H1 (cell line): ENCODE measurements around the gene PLIN1. TPM values are rescaled to one million over a fixed set of nuclear protein-coding genes. Genes with fewer than 3 reads are reported as not detected.

Experiments used
- CTCF ChIA-PET: fragments of 300-600 bp; sonication (Branson Sonifier 250); formaldehyde crosslinking; loops from one replicate; lab custom pipeline; 2021; ENCODE audit not compliant: partially characterized antibody; lab: Charles Lee
- POLR2A ChIA-PET: fragments of 300-600 bp; sonication (Branson Sonifier 250); formaldehyde crosslinking; loops from one replicate; lab custom pipeline; 2021; ENCODE audit warnings: inconsistent platforms; ENCODE audit not compliant: partially characterized antibody; lab: Charles Lee
- DNase-seq, 2 experiments: peaks; one replicate each; pipeline versions ENCODE4 v3.0.0 to v3.0.0-alpha.2; 2010 to 2022; ENCODE audit warnings: low spot score in 2 of 2, low read depth in 1 of 2, mixed read lengths in 1 of 2
- FAIRE-seq: peaks from 2 replicates; lab custom pipeline; 2011; peaks lifted over from hg19 to GRCh38; lab: Jason Lieb, UNC
- H2AFZ ChIP-seq: 2 replicates; pipeline ENCODE4 v1.8.1; 2012; ENCODE audit warnings: low read length, inconsistent platforms
- H2AK5ac ChIP-seq: 2 replicates; pipeline ENCODE4 v1.6.1; 2013; ENCODE audit warnings: low read depth, low read length
- H2BK120ac ChIP-seq: replicated peaks from 2 replicates; pipeline ENCODE3; 2013; ENCODE audit warnings: low read depth, low read length, inconsistent platforms
- H2BK12ac ChIP-seq: 2 replicates; pipeline ENCODE4 v1.6.1; 2013; ENCODE audit warnings: low read depth, low read length
- H2BK15ac ChIP-seq: 2 replicates; pipeline ENCODE4 v1.6.1; 2013; ENCODE audit warnings: low read length
- H2BK20ac ChIP-seq: 2 replicates; pipeline ENCODE4 v1.6.1; 2013; ENCODE audit warnings: low read length
- H2BK5ac ChIP-seq: 2 replicates; pipeline ENCODE4 v1.6.1; 2013; ENCODE audit warnings: low read depth, low read length
- H3K14ac ChIP-seq: 2 replicates; pipeline ENCODE4 v1.6.1; 2013; ENCODE audit warnings: inconsistent platforms; ENCODE audit not compliant: insufficient read length
- H3K18ac ChIP-seq: 2 replicates; pipeline ENCODE4 v1.6.1; 2013; ENCODE audit warnings: low read length; ENCODE audit errors: extremely low read depth
- H3K23ac ChIP-seq: 2 replicates; pipeline ENCODE4 v1.6.1; 2013; ENCODE audit warnings: inconsistent platforms; ENCODE audit not compliant: insufficient read length
- H3K23me2 ChIP-seq: 2 replicates; pipeline ENCODE4 v1.6.1; 2013; ENCODE audit warnings: low read depth, low read length
- H3K27ac ChIP-seq: 2 replicates; pipeline ENCODE4 v1.6.1; 2011; ENCODE audit warnings: low read depth, low read length, inconsistent platforms
- H3K27me3 ChIP-seq, 4 experiments: replicated peaks in 1 of 4; 1 replicate in 1 of 4; 2 replicates in 3 of 4; pipeline versions ENCODE4 v1.6.1 to v1.8.1; 2011 to 2013; ENCODE audit warnings: low read length in 3 of 4, mild to moderate bottlenecking in 3 of 4, inconsistent platforms in 2 of 4, mixed read lengths in 2 of 4, moderate library complexity in 1 of 4; ENCODE audit not compliant: control insufficient read depth in 3 of 4, insufficient read depth in 3 of 4; ENCODE audit errors: extremely low read depth in 1 of 4
- H3K36me3 ChIP-seq, 4 experiments: 2 replicates each; pipeline versions ENCODE4 v1.6.1 to v1.8.1; 2011 to 2013; ENCODE audit warnings: mild to moderate bottlenecking in 4 of 4, low read length in 3 of 4, moderate library complexity in 2 of 4, control low read depth in 1 of 4, inconsistent platforms in 1 of 4; ENCODE audit not compliant: insufficient read depth in 4 of 4, control insufficient read depth in 2 of 4
- H3K4ac ChIP-seq: replicated peaks from 2 replicates; pipeline ENCODE3; 2013; ENCODE audit warnings: low read length, low read depth, mixed read lengths, inconsistent platforms; ENCODE audit not compliant: insufficient read length
- H3K4me1 ChIP-seq, 4 experiments: replicated peaks in 1 of 4; 1 replicate in 1 of 4; 2 replicates in 3 of 4; pipeline versions ENCODE4 v1.6.1 to v1.8.1; 2011 to 2013; ENCODE audit warnings: low read length in 3 of 4, inconsistent platforms in 2 of 4, mixed read lengths in 1 of 4; ENCODE audit not compliant: insufficient read depth in 4 of 4, control insufficient read depth in 3 of 4
- H3K4me2 ChIP-seq, 2 experiments: 2 replicates each; pipeline versions ENCODE4 v1.6.1 to v1.8.1; 2011 to 2013; ENCODE audit warnings: low read depth in 2 of 2, low read length in 2 of 2, control low read depth in 1 of 2, inconsistent platforms in 1 of 2, mild to moderate bottlenecking in 1 of 2; ENCODE audit not compliant: insufficient read depth in 1 of 2
- H3K4me3 ChIP-seq, 4 experiments: fragments of 200-600, 300-600 bp in 1 of 4; sonication (generic), shearing (Covaris generic), sonication (Bioruptor Twin) in 1 of 4; 2 replicates each; pipeline versions ENCODE4 v1.5.1 to v1.8.1; 2011 to 2016; ENCODE audit warnings: low read length in 4 of 4, low read depth in 3 of 4, control low read depth in 2 of 4, inconsistent platforms in 2 of 4, mild to moderate bottlenecking in 2 of 4, mixed read lengths in 1 of 4, moderate library complexity in 1 of 4; ENCODE audit not compliant: insufficient read depth in 2 of 4; ENCODE audit errors: extremely low read depth in 1 of 4
- H3K56ac ChIP-seq: replicated peaks from 2 replicates; pipeline ENCODE3; 2013; ENCODE audit warnings: low read depth, mild to moderate bottlenecking, mixed read lengths, low read length, inconsistent platforms; ENCODE audit not compliant: insufficient read length
- H3K79me1 ChIP-seq: 2 replicates; pipeline ENCODE4 v1.6.1; 2013; ENCODE audit warnings: low read depth, low read length, control low read depth
- H3K79me2 ChIP-seq, 2 experiments: 2 replicates each; pipeline versions ENCODE4 v1.6.1 to v1.8.1; 2012 to 2013; ENCODE audit warnings: low read length in 2 of 2, mild to moderate bottlenecking in 2 of 2, inconsistent platforms in 1 of 2; ENCODE audit not compliant: insufficient read depth in 2 of 2, control insufficient read depth in 1 of 2
- H3K9ac ChIP-seq, 4 experiments: replicated peaks in 1 of 4; 1 replicate in 1 of 4; 2 replicates in 3 of 4; pipeline versions ENCODE4 v1.6.1 to v1.8.1; 2011 to 2013; ENCODE audit warnings: low read depth in 3 of 4, low read length in 3 of 4, control low read depth in 2 of 4, mild to moderate bottlenecking in 2 of 4, moderate library complexity in 2 of 4, inconsistent platforms in 1 of 4; ENCODE audit errors: extremely low read depth in 1 of 4
- H3K9me3 ChIP-seq, 2 experiments: 2 replicates each; pipeline versions ENCODE4 v1.6.1 to v1.8.1; 2012 to 2013; ENCODE audit warnings: mild to moderate bottlenecking in 2 of 2, moderate library complexity in 2 of 2, control low read depth in 1 of 2, inconsistent platforms in 1 of 2, low read depth in 1 of 2, low read length in 1 of 2, mixed read lengths in 1 of 2; ENCODE audit not compliant: insufficient read depth in 2 of 2
- H4K20me1 ChIP-seq, 2 experiments: replicated peaks in 1 of 2; 2 replicates each; pipeline versions ENCODE3 to v1.8.1; 2011 to 2013; ENCODE audit warnings: inconsistent platforms in 2 of 2, low read length in 2 of 2, mild to moderate bottlenecking in 1 of 2; ENCODE audit not compliant: insufficient read depth in 2 of 2, control insufficient read depth in 1 of 2
- H4K5ac ChIP-seq: 2 replicates; pipeline ENCODE4 v1.6.1; 2013; ENCODE audit warnings: low read length, low read depth, mixed read lengths, inconsistent platforms; ENCODE audit not compliant: insufficient read length
- H4K8ac ChIP-seq: 2 replicates; pipeline ENCODE4 v1.8.0; 2013; ENCODE audit warnings: mild to moderate bottlenecking, moderate library complexity, low read length, inconsistent platforms; ENCODE audit not compliant: insufficient read depth; ENCODE audit errors: extremely low read depth
- H4K91ac ChIP-seq: replicated peaks from 2 replicates; pipeline ENCODE3; 2013; ENCODE audit warnings: low read length, mixed read lengths, inconsistent platforms; ENCODE audit not compliant: insufficient read length
- POLR2AphosphoS5 ChIP-seq: IDR thresholded peaks from 2 replicates; pipeline ENCODE4 v1.6.1; 2011; ENCODE audit warnings: low read depth, low read length
- WGBS, 2 experiments: shearing (Covaris generic) in 1 of 2; methylation state at CpG; one replicate each; pipeline versions ENCODE4 v1.1.6 to v1.1.7; 2013 to 2015; ENCODE audit warnings: low lambda C conversion rate in 2 of 2, mixed read lengths in 2 of 2, inconsistent platforms in 1 of 2, low coverage in 1 of 2, missing lambda C conversion rate in 1 of 2; ENCODE audit not compliant: insufficient replicate concordance in 2 of 2, insufficient coverage in 1 of 2, insufficient read length in 1 of 2; ENCODE audit errors: extremely low coverage in 1 of 2, missing lambda C conversion rate in 1 of 2; 5-methylcytosine and 5-hydroxymethylcytosine counted together
- polyA plus RNA-seq, 7 experiments: library from polyadenylated mRNA; depleted of rRNA in 3 of 7; stranded (reverse) in 5 of 7; unstranded in 2 of 7; fragments of >200 nt in 5 of 7; fragments of 200-250 nt in 2 of 7; gene quantifications; 1 replicate in 5 of 7; 2 replicates in 1 of 7; 4 replicates in 1 of 7; pipeline versions ENCODE4 v1.2.1 to v1.2.3, GENCODE V29; 2011 to 2013; ENCODE audit warnings: missing spikeins in 2 of 7, mixed read lengths in 2 of 7
- total RNA-seq: library from RNA; stranded (reverse); fragmentation: NEBNext Ultra II Directional; extraction: Animal tissue kit (Norgen Biotek cat#: 25700); gene quantifications from 2 replicates; pipeline ENCODE4 v1.2.1, GENCODE V29; 2021
- TF ChIP-seq, protein P1 (sequence below): IDR thresholded peaks from 2 replicates; pipeline ENCODE4 v1.6.1; 2012; ENCODE audit warnings: inconsistent platforms

The PLIN1 gene
- total and polyA plus RNA-seq, 2 of the 8 experiments (the other 6 are each of a cell fraction or from before 2014, with no cell fraction given) = 0.33 TPM; not detected in 1

DNA sequence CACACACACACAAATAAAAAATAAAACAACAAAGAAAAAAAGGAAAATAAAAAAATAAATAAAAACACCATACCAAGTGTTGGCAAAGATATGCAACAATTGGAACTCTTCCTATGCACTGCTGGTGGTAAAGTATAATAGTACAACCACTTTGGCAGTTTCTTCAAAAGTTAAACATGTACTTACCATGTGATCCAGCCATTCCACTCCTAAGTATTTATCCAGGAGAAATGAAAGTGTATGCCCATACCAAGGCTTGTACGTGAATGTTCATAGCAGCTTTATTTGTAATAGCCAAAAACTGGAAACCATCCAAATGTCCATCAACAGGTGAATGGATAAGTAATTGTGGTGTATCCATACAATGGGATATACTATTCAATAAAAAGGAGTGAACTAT, 28.4 kb upstream of the PLIN1 start:
- 92% methylated on average over 1 of the region's 1 CpG; no CpG with 5 or more reads in 1 of the 2 experiments for WGBS, 2 experiments
- H2BK5ac ChIP-seq = no peak overlapping the region
- TF ChIP-seq POLR2AphosphoS5 = no peak
- TF ChIP-seq, protein P1, sequence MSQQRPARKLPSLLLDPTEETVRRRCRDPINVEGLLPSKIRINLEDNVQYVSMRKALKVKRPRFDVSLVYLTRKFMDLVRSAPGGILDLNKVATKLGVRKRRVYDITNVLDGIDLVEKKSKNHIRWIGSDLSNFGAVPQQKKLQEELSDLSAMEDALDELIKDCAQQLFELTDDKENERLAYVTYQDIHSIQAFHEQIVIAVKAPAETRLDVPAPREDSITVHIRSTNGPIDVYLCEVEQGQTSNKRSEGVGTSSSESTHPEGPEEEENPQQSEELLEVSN = no peak
- H2AFZ ChIP-seq = no peak overlapping the region
- no peak overlapping the region for H3K14ac ChIP-seq
- no peak for FAIRE-seq
- H3K4me2 ChIP-seq = no peak overlapping the region
- no peak overlapping the region for H2AK5ac ChIP-seq
- peaks cover 0 to 1% of the 10 kb centered on the region in 2 experiments for H4K20me1 ChIP-seq
- H3K27me3 ChIP-seq = peaks cover 0 to 2% (median 0%) of the 10 kb centered on the region in 4 experiments; a peak in 1 of 7 replicates
- H3K23ac ChIP-seq = no peak overlapping the region
- H3K18ac ChIP-seq = no peak overlapping the region
- no peak overlapping the region for H2BK15ac ChIP-seq
- ChIA-PET CTCF (no interaction called here), POLR2A (no interaction called here)
- H3K36me3 ChIP-seq = no peaks in the 10 kb centered on the region
- no peak overlapping the region for H4K5ac ChIP-seq
- H3K23me2 ChIP-seq = no peaks in the 10 kb centered on the region
- H3K56ac ChIP-seq = no peak overlapping the region
- H2BK120ac ChIP-seq = no peak overlapping the region
- no peak overlapping the region for H3K27ac ChIP-seq
- H3K4ac ChIP-seq = no peak overlapping the region
- DNase-seq = no peak
- no peaks in the 10 kb centered on the region for H3K4me1 ChIP-seq
- no peak overlapping the region for H2BK20ac ChIP-seq
- no peaks in the 10 kb centered on the region for H3K79me2 ChIP-seq
- no peaks in the 10 kb centered on the region for H3K9me3 ChIP-seq
- no peak overlapping the region for H4K91ac ChIP-seq
- H3K9ac ChIP-seq = no peak overlapping the region
- H3K79me1 ChIP-seq = no peaks in the 10 kb centered on the region
- H3K4me3 ChIP-seq = no peak overlapping the region
- H2BK12ac ChIP-seq = no peak overlapping the region
- no peak overlapping the region for H4K8ac ChIP-seq
